Adrenal gland (tissue), 12 donors: ENCODE results near the gene SPPL2C. TPM values are rescaled to one million over a fixed set of nuclear protein-coding genes. Genes with fewer than 3 reads are reported as not detected.

Experiments
- DNase-seq, 7 donors: peaks; one replicate each; pipeline ENCODE4 v3.0.0-alpha.2; 2019 to 2020
- H3K27ac ChIP-seq, 5 donors: fragments of 200-600 bp; sonication (generic) in 4 of 5; 1 replicate in 3 of 5; 2 replicates in 2 of 5; pipeline versions ENCODE4 v1.5.1 to v1.8.0; 2016 to 2020; ENCODE audit warnings: mild to moderate bottlenecking in 1 of 5
- H3K27me3 ChIP-seq: fragments of 200-600 bp; 2 replicates; pipeline ENCODE4 v1.8.0; 2021
- H3K36me3 ChIP-seq, 2 donors: fragments of 200-600 bp; replicated peaks in 1 of 2; 1 replicate in 1 of 2; 2 replicates in 1 of 2; pipeline versions ENCODE4 v1.5.1 to v1.8.0; 2018 to 2022
- H3K4me1 ChIP-seq, 2 donors: fragments of 200-600 bp; replicated peaks in 1 of 2; 1 replicate in 1 of 2; 2 replicates in 1 of 2; pipeline versions ENCODE4 v1.5.1 to v1.8.0; 2018 to 2021
- H3K4me3 ChIP-seq, 4 donors: fragments of 200-600 bp; sonication (generic) in 3 of 4; one replicate each; pipeline ENCODE4 v1.5.1; 2016 to 2018
- H3K9me3 ChIP-seq, 3 donors: fragments of 200-600 bp; sonication (generic) in 1 of 3; replicated peaks in 1 of 3; 1 replicate in 2 of 3; 2 replicates in 1 of 3; pipeline versions ENCODE4 v1.5.1 to v1.8.0; 2016 to 2021
- CTCF ChIP-seq, 6 experiments: fragments of 450-650 bp in 4 of 6; fragments of 200-600 bp in 2 of 6; sonication (generic) in 1 of 6; IDR thresholded peaks; 1 replicate in 5 of 6; 2 replicates in 1 of 6; pipeline versions ENCODE4 v1.5.1 to v1.8.0; 2016 to 2021; ENCODE audit warnings: antibody characterized with exemption in 6 of 6, mild to moderate bottlenecking in 2 of 6, moderate library complexity in 1 of 6
- POLR2A ChIP-seq, 2 donors: fragments of 450-650 bp; IDR thresholded peaks; one replicate each; pipeline ENCODE4 v1.6.1; 2017; ENCODE audit warnings: antibody characterized with exemption in 2 of 2, mild to moderate bottlenecking in 2 of 2, moderate library complexity in 1 of 2
- WGBS, 4 donors: extraction: QIAGEN DNeasy Blood & Tissue Kit in 2 of 4; methylation state at CpG; one replicate each; pipeline versions ENCODE4 v1.1.5 to v1.1.7; 2013 to 2017; 5-methylcytosine and 5-hydroxymethylcytosine counted together
- intact Hi-C, 2 donors: fragments of 100-400 bp; cut with DNase I; formaldehyde crosslinking; loops; one replicate each; pipeline versions ENCODE4 v1.14.1 to v1.15.0; 2022 to 2023
- polyA plus RNA-seq, 3 donors: library from polyadenylated mRNA; stranded (reverse); fragments of 200-250 nt in 2 of 3; fragments of 350-450 nt in 1 of 3; fragmentation: Illumina TruSeq in 1 of 3; extraction: RNeasy Lipid Tissue Mini Kit (QIAGEN cat#74804) in 1 of 3; gene quantifications; one replicate each; pipeline ENCODE4 v1.2.3, GENCODE V29; 2013 to 2014
- total RNA-seq, 9 donors: library from RNA; depleted of rRNA in 4 of 9; stranded (reverse); fragments of >200 nt in 4 of 9; fragments of 120-200 nt in 1 of 9; fragmentation: NEBNext Ultra II Directional in 1 of 9; extraction: Animal tissue kit (Norgen Biotek cat#: 25700) in 1 of 9; gene quantifications; one replicate each; pipeline versions ENCODE4 v1.1.0 to v1.2.4, GENCODE V29; 2013 to 2023
- donor health status: healthy with polysubstance abuse.
- donor health status: Bipolar disorder and iron deficiency.
- donor health status: DM: yes; HTN: yes; CAD: no.
- donor health status: DM: no; HTN: no; CAD: no.
- donor health status: DM: no; HTN: no; CAD: no.
- donor health status: DM: yes; HTN: yes; CAD: no.

SPPL2C gene
- total and polyA plus RNA-seq, 12 donors: not detected

DNA sequence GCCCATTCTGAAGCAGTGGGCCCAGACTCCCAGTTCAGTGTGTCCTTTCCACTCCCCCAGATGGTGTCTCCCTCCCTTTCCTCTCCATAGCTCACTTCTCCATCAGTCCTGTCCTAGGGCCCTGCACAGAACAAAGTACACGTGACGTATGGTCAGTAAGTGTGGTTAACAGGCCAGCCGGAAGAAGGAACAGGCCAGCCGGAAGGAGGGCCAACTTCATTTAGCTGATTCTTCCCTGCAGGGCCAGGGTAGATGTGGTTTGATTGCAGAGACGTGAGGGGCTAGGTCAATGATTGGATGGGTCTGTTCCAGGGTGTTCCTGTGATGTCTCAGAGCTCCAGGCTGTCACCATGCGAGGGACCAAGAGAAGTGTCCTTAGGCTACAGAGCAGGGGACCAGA lies 28.9 kb upstream of the SPPL2C start:
- DNase-seq: no peak
- TF ChIP-seq POLR2A (IDR thresholded peaks at IDR 0.05) (no peak), CTCF (IDR thresholded peaks at IDR 0.05) (no peak)
- no peak overlapping the region for H3K27ac ChIP-seq
- H3K4me3 ChIP-seq: no peak overlapping the region
- no peaks in the 10 kb centered on the region for H3K4me1 ChIP-seq
- no peaks in the 10 kb centered on the region for H3K27me3 ChIP-seq
- intact Hi-C loops: no loop called here
- 76 to 88% (median 84%) methylated on average over 6 of the region's 6 CpGs for WGBS, 4 donors
- no peaks in the 10 kb centered on the region for H3K36me3 ChIP-seq
- H3K9me3 ChIP-seq: no peaks in the 10 kb centered on the region

- DNase-seq: no peak
- Histone ChIP-seq H3K4me1 (no peaks in the 10 kb centered on the region), H3K27ac (no peak overlapping the region), H3K36me3 (no peaks in the 10 kb centered on the region), H3K9me3 (no peaks in the 10 kb centered on the region), H3K4me3 (no peak overlapping the region), H3K27me3 (no peaks in the 10 kb centered on the region)
- WGBS, 4 donors: 67 to 73% (median 69%) methylated on average over 5 to 6 of the region's 6 CpGs
- TF ChIP-seq CTCF (IDR thresholded peaks at IDR 0.05) (no peak), POLR2A (IDR thresholded peaks at IDR 0.05) (no peak)
- intact Hi-C loops: no loop called here
Observed at GRCh38 chr17:45818041-45818440, 26.6 kb upstream of the SPPL2C start.

DNA sequence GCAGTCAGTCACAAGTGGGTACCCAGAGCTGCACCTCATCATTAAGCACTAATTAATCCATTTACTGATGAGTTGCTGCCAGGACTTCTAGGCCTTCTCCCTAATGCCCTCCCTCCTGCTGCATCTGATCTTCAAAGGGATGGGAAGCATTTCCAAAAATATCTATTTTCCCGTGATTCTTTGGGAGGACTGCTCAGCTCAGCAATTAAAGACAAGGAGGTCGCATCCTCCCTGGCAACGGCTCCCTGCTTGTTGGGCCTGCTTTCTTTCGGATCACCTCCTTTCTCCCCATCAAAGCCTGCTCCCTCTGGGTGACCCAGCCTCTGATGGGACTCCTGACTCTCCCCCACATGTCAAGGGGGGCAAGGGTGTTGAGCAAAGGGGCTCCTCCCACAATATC lies 26.0 kb upstream of the SPPL2C start:
- Histone ChIP-seq H3K36me3 (no peaks in the 10 kb centered on the region), H3K9me3 (no peaks in the 10 kb centered on the region), H3K4me3 (no peak overlapping the region), H3K4me1 (no peaks in the 10 kb centered on the region), H3K27ac (no peak overlapping the region), H3K27me3 (no peaks in the 10 kb centered on the region)
- intact Hi-C loops: no loop called here
- WGBS, 4 donors: 61 to 78% (median 70%) methylated on average over 4 of the region's 4 CpGs
- no peak for DNase-seq
- TF ChIP-seq POLR2A (IDR thresholded peaks at IDR 0.05) (no peak), CTCF (IDR thresholded peaks at IDR 0.05) (no peak)

- Histone ChIP-seq H3K27me3 (no peaks in the 10 kb centered on the region), H3K4me3 (no peak overlapping the region), H3K27ac (no peak overlapping the region), H3K4me1 (no peaks in the 10 kb centered on the region), H3K36me3 (no peaks in the 10 kb centered on the region), H3K9me3 (no peaks in the 10 kb centered on the region)
- WGBS, 4 donors: 81 to 88% (median 86%) methylated on average over 3 to 6 of the region's 6 CpGs
- TF ChIP-seq CTCF (IDR thresholded peaks at IDR 0.05) (no peak), POLR2A (IDR thresholded peaks at IDR 0.05) (no peak)
- DNase-seq: no peak
- intact Hi-C loops: no loop called here
Observed at GRCh38 chr17:45819632-45820031, 25.0 kb upstream of the SPPL2C start.
